SJSA1 (cell line): ENCODE measurements around the gene SLC39A2. TPM values are rescaled to one million over a fixed set of nuclear protein-coding genes. Genes with fewer than 3 reads are reported as not detected.
"Not testable (repeated sequence)": the region's sequence is repeated elsewhere in the genome, so short reads cannot be mapped to it uniquely, and the experiment has no call there.

Source experiments
- DNase-seq, 2 experiments: peaks; one replicate each; pipeline ENCODE4 v3.0.0-alpha.2; 2015 to 2020; ENCODE audit warnings: low spot score in 2 of 2, low read depth in 1 of 2
- H3K27ac ChIP-seq: fragments of 250-450 bp; sonication (Bioruptor Pico); 2 replicates; pipeline ENCODE4 v1.5.1; 2020; ENCODE audit warnings: mild to moderate bottlenecking, moderate library complexity
- H3K27me3 ChIP-seq: fragments of 250-450 bp; sonication (Bioruptor Pico); replicated peaks from 2 replicates; pipeline ENCODE4 v1.5.1; 2020; ENCODE audit warnings: mild to moderate bottlenecking, moderate library complexity
- H3K36me3 ChIP-seq: fragments of 250-450 bp; sonication (Bioruptor Pico); 2 replicates; pipeline ENCODE4 v1.5.1; 2020; ENCODE audit warnings: mild to moderate bottlenecking
- H3K4me1 ChIP-seq: fragments of 250-450 bp; sonication (Bioruptor Pico); replicated peaks from 2 replicates; pipeline ENCODE4 v1.6.1; 2021; ENCODE audit warnings: mild to moderate bottlenecking
- H3K4me3 ChIP-seq: fragments of 250-450 bp; sonication (Bioruptor Pico); 2 replicates; pipeline ENCODE4 v1.5.1; 2020; ENCODE audit warnings: mild to moderate bottlenecking
- H3K9me3 ChIP-seq: fragments of 250-450 bp; sonication (Bioruptor Pico); replicated peaks from 2 replicates; pipeline ENCODE4 v1.5.1; 2020; ENCODE audit warnings: mild to moderate bottlenecking
- total RNA-seq: library from RNA; depleted of rRNA; stranded (reverse); fragments of >200 nt; shearing (Covaris generic); gene quantifications from 2 replicates; pipeline ENCODE4 v1.2.3, GENCODE V29; 2014

Gene SLC39A2
- total RNA-seq, 1 experiment from 2014 or later, result not detected

GRCh38 chr14:21038441-21039422 lies 39.6 kb downstream of the SLC39A2 start:
- H3K4me1 ChIP-seq, result no peaks in the 10 kb centered on the region
- H3K27ac ChIP-seq, result no peak overlapping the region
- DNase-seq, result no peak
- no peak overlapping the region for H3K4me3 ChIP-seq
- H3K36me3 ChIP-seq, result no peaks in the 10 kb centered on the region
- no peaks in the 10 kb centered on the region for H3K9me3 ChIP-seq
- H3K27me3 ChIP-seq, result no peaks in the 10 kb centered on the region

- Histone ChIP-seq H3K36me3 (no peaks in the 10 kb centered on the region), H3K4me3 (no peak overlapping the region), H3K9me3 (no peaks in the 10 kb centered on the region), H3K4me1 (no peaks in the 10 kb centered on the region), H3K27me3 (no peaks in the 10 kb centered on the region), H3K27ac (no peak overlapping the region)
- DNase-seq, result peak in 1 of 2 experiments; percentile 12
Measured at GRCh38 chr14:21039585-21040369, 40.7 kb downstream of the SLC39A2 start.

- H3K27me3 ChIP-seq, result no peaks in the 10 kb centered on the region
- H3K4me3 ChIP-seq, result no peak overlapping the region
- no peaks in the 10 kb centered on the region for H3K9me3 ChIP-seq
- DNase-seq, result no peak
- H3K4me1 ChIP-seq, result no peaks in the 10 kb centered on the region
- H3K27ac ChIP-seq, result no peak overlapping the region
- H3K36me3 ChIP-seq, result no peaks in the 10 kb centered on the region
Measured at GRCh38 chr14:21040370-21040925, 41.4 kb downstream of the SLC39A2 start.

GRCh38 chr14:21040941-21041340 lies 41.8 kb downstream of the SLC39A2 start:
- not testable (repeated sequence) for H3K27ac ChIP-seq, H3K9me3 ChIP-seq, DNase-seq, H3K4me1 ChIP-seq, H3K4me3 ChIP-seq, H3K27me3 ChIP-seq, H3K36me3 ChIP-seq

- Histone ChIP-seq H3K4me3 (no peak within 1 kb of the TSS), H3K4me1 (no peaks in the 10 kb centered on the region), H3K36me3 (no peaks in the 10 kb centered on the region), H3K27ac (no peak within 1 kb of the TSS), H3K27me3 (0 out of 2 replicates have a peak, but pooled peaks cover 3% of the 10 kb centered on the region), H3K9me3 (no peaks in the 10 kb centered on the region)
- DNase-seq, result no peak
Measured at GRCh38 chr14:21041676-21042433, 42.8 kb downstream of the SLC39A2 start, which contains the start of gene RNASE7. Gene RNASE7, plus strand, starts transcription at chr14:21042362. Its CDS starts 631 bp downstream, at chr14:21042993.

- H3K4me3 ChIP-seq, result no peak overlapping the region
- H3K4me1 ChIP-seq, result no peaks in the 10 kb centered on the region
- H3K27ac ChIP-seq, result no peak overlapping the region
- H3K27me3 ChIP-seq, result 0 out of 2 replicates have a peak, but pooled peaks cover 3% of the 10 kb centered on the region
- H3K36me3 ChIP-seq, result no peaks in the 10 kb centered on the region
- DNase-seq, result no peak
- no peaks in the 10 kb centered on the region for H3K9me3 ChIP-seq
Measured at GRCh38 chr14:21042918-21043317, 43.8 kb downstream of the SLC39A2 start.

- 0 out of 2 replicates have a peak, but pooled peaks cover 3% of the 10 kb centered on the region for H3K27me3 ChIP-seq
- H3K27ac ChIP-seq, result no peak overlapping the region
- no peak overlapping the region for H3K4me3 ChIP-seq
- DNase-seq, result no peak
- H3K36me3 ChIP-seq, result no peaks in the 10 kb centered on the region
- H3K4me1 ChIP-seq, result no peaks in the 10 kb centered on the region
- H3K9me3 ChIP-seq, result no peaks in the 10 kb centered on the region
Measured at GRCh38 chr14:21043387-21043973, 44.4 kb downstream of the SLC39A2 start.

GRCh38 chr14:21043974-21044618 lies 45.0 kb downstream of the SLC39A2 start:
- Histone ChIP-seq H3K9me3 (no peaks in the 10 kb centered on the region), H3K4me3 (no peak overlapping the region), H3K4me1 (no peaks in the 10 kb centered on the region), H3K36me3 (no peaks in the 10 kb centered on the region), H3K27me3 (0 out of 2 replicates have a peak, but pooled peaks cover 3% of the 10 kb centered on the region), H3K27ac (no peak overlapping the region)
- no peak for DNase-seq

- H3K27ac ChIP-seq, result no peak overlapping the region
- DNase-seq, result no peak
Measured at GRCh38 chr14:21047378-21047781, 48.3 kb downstream of the SLC39A2 start.

GRCh38 chr14:21048638-21049037 lies 49.5 kb downstream of the SLC39A2 start:
- no peak overlapping the region for H3K4me3 ChIP-seq
- H3K4me1 ChIP-seq, result no peaks in the 10 kb centered on the region
- 0 out of 2 replicates have a peak, but pooled peaks cover 3% of the 10 kb centered on the region for H3K27me3 ChIP-seq
- no peaks in the 10 kb centered on the region for H3K36me3 ChIP-seq
- H3K9me3 ChIP-seq, result no peaks in the 10 kb centered on the region
- DNase-seq, result no peak
- H3K27ac ChIP-seq, result no peak overlapping the region

More at GRCh38 chr14:21047378-21047781, 48.3 kb downstream of the SLC39A2 start:
- H3K4me3 ChIP-seq, result no peak overlapping the region
- H3K9me3 ChIP-seq, result no peaks in the 10 kb centered on the region
- H3K27me3 ChIP-seq, result 0 out of 2 replicates have a peak, but pooled peaks cover 3% of the 10 kb centered on the region
- no peaks in the 10 kb centered on the region for H3K4me1 ChIP-seq
- H3K36me3 ChIP-seq, result no peaks in the 10 kb centered on the region

- DNase-seq, result no peak
- no peak overlapping the region for H3K4me3 ChIP-seq
- no peak overlapping the region for H3K27ac ChIP-seq
Measured at GRCh38 chr14:21049271-21049673, 50.2 kb downstream of the SLC39A2 start.

GRCh38 chr14:21050597-21050996 lies 51.5 kb downstream of the SLC39A2 start:
- no peak for DNase-seq
- H3K27me3 ChIP-seq, result 0 out of 2 replicates have a peak, but pooled peaks cover 2% of the 10 kb centered on the region

More at GRCh38 chr14:21049271-21049673, 50.2 kb downstream of the SLC39A2 start:
- Histone ChIP-seq H3K36me3 (no peaks in the 10 kb centered on the region), H3K27me3 (0 out of 2 replicates have a peak, but pooled peaks cover 3% of the 10 kb centered on the region), H3K9me3 (no peaks in the 10 kb centered on the region), H3K4me1 (no peaks in the 10 kb centered on the region)

More at GRCh38 chr14:21050597-21050996, 51.5 kb downstream of the SLC39A2 start:
- no peak overlapping the region for H3K4me3 ChIP-seq
- H3K27ac ChIP-seq, result no peak overlapping the region
- H3K4me1 ChIP-seq, result no peaks in the 10 kb centered on the region
- no peaks in the 10 kb centered on the region for H3K9me3 ChIP-seq
- no peaks in the 10 kb centered on the region for H3K36me3 ChIP-seq
